HG03432 (cell line): Measurements from ENCODE around the gene HIVEP3.

Experiments used
- ATAC-seq: cut with Tn5 transposase; IDR thresholded peaks from one replicate; pipeline ENCODE4 v1.9.1; 2021; ENCODE audit warnings: mild to moderate bottlenecking, moderate library complexity; ENCODE audit not compliant: unreplicated experiment

The HIVEP3 gene

DNA sequence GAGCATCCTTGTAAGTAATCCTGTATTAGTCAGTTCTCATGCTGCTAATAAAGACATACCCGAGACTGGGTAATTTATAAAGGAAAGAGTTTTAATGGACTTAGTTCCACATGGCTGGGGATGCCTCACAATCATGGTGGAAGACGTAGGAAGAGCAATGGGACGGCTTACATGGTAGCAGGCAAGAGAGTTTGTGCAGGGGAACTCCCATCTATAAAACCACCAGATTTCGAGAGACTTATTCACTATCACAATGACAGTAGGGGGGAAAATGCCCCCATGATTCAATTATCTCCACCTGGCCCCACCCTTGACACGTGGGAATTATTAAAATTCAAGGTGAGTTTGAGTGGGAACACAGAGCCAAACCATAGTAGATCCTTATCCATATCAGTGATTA is 124.7 kb downstream of the HIVEP3 start:
- no peak for ATAC-seq

DNA sequence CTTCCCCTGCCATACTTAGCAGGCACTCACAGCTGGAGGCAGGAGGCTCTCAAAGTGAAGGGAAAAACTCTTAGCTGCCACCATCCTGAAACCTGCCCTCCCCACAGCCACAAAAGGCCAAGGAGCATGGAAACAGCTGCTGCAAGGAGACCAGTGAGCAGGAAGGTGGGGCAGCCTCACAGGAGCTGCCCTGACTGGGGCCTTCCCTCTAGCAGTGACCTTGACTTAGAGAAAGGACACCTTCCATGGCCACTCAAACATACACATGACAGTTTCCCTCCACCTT is 126.3 kb downstream of the HIVEP3 start:
- no peak for ATAC-seq

- ATAC-seq = no peak
These were observed 126.8 kb downstream of the HIVEP3 start for GRCh38 chr1:41791667-41792484.

DNA sequence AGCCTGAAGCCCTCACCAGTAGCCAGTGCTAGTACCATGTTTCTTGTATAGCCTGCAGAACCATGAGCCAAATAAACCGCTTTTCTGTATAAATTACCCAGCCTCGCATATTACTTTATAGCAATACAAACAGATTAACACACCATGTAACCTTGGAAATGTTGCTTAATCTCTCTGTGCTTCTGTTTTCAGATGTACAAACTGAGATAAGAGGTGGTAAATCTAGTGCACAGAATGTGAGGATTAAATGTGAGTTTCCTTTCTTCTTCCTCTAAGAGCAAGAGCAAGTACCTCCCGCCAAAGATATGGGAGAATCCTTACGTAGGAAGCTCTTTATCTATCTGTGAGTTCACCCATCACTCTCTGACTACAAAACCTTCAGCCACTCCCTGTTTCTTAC is 128.4 kb downstream of the HIVEP3 start:
- ATAC-seq = no peak

- no peak for ATAC-seq
These were observed 128.9 kb downstream of the HIVEP3 start for GRCh38 chr1:41789661-41790330.

GRCh38 chr1:41788427-41788826 is 130.3 kb downstream of the HIVEP3 start:
- ATAC-seq = no peak

GRCh38 chr1:41784531-41785274 is 134.0 kb downstream of the HIVEP3 start:
- no peak for ATAC-seq

- ATAC-seq = no peak
These were observed 135.5 kb downstream of the HIVEP3 start for GRCh38 chr1:41783189-41783639.

- no peak for ATAC-seq
These were observed 137.8 kb downstream of the HIVEP3 start for GRCh38 chr1:41780916-41781315.

DNA sequence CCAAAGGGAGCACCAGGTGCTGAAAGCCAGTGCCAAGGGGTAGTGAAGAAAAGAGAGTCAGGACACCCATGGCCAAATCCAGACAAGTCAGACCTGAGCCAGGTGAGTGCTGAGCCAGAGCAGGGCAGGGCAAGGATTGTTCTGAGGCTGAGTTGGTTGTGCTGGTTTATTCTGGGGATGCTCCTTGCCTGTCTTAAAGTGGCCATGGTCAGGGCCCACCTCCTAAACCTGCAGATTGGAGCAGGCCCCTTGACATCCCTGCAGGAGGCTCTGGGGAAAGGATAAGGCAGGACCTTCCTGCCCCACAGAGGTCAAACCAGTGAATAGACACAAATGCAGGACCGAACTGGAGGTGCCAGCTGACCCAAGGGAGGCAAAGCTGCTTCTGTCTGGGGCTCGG is 138.4 kb downstream of the HIVEP3 start:
- no peak for ATAC-seq

GRCh38 chr1:41779360-41779759 is 139.4 kb downstream of the HIVEP3 start:
- ATAC-seq = no peak

GRCh38 chr1:41777695-41778094 is 141.0 kb downstream of the HIVEP3 start:
- ATAC-seq = no peak

GRCh38 chr1:41776891-41777441 is 141.8 kb downstream of the HIVEP3 start:
- no peak for ATAC-seq

DNA sequence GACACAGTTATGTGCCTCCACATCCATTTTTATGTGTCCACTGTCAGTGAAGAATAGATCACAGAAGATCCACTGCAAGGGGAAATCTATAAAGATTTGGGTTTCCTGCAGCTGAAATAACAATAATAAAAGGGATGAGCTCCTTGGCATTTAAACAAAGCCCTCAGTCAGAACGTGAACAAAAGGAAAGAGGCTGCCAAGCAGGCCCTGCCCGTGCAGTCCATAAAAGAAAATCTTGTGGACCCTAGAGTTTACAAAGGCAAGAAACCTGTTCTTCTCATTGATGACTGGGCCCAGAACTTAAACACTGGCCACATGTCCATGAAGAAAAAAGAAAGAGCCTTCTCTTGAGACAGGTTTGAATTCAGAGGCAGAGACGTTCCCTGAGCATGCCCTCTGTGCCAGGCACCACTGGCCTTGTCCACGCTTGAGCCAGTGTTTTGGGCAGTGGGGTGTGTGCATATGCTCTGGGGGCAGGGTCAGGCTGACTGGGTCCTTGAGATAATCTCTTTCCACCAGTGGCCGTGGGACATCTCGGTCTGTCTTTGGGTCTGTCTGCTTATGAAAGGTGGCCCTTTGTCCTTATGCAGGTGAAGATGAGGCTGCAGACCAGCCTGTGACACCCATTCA is 142.7 kb downstream of the HIVEP3 start:
- ATAC-seq = no peak

DNA sequence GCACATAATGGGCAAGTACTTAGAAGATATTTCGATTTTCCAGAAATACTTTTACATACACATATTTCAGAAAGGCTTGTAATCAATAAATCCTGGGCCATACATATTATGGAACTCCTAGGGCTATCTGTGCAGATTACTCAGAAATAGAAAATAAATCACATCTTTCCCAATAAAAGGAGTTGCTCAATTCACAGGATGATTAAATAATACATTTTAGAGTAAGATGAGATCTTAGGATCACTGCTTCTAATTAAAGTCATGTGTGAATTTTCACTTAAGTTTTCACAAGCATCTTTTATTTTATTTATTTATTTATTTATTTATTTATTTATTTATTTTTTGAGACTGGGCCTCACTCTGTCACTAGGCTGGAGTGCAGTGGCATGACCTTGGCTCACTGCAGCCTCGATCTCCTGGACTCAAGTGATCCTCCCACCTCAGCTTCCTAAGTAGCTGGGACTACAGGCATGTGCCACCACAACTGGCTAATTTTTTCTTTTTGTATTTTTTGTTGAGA is 144.2 kb downstream of the HIVEP3 start:
- no peak for ATAC-seq

GRCh38 chr1:41773842-41774241 is 144.9 kb downstream of the HIVEP3 start:
- no peak for ATAC-seq

DNA sequence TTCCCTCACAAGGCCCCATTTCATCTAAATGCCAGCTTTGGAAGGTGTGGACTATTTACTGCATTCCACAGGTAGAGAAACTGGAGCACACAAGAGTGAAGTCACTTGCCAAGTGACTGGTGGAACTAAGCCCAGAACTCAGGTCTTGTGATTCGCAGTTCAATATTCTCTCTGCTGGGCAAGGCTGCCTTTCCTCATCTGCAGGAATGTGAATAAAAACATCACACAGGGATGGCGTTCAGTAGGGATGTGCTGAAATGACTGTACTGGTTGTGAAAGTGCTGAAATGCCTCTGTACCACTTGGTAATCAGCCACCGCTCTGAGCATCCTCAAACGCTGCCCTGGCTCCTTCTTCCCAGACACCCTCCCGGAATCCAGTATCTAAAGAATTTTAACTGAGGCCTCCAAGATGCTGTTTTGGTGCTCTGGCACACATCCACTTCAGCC is 145.6 kb downstream of the HIVEP3 start:
- ATAC-seq = no peak

DNA sequence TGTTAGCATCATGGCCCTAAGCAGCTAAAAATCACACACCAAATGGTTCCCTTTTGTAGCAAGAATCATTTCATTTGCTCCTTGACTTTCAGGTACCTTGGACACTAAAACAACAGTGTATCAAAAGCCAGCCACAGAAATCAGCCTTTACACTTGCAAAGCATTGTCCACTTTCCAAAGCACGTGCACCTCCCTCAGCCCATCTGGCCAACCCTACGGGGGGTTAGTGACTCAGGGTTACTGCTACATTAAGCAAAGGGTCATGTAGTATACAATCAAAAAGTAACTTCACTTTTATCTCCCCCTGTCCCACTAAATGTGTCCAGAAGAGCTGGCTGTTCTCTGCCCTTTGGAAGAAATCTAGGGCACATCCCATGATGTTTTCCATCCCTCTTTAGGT is 149.7 kb downstream of the HIVEP3 start:
- ATAC-seq = no peak

DNA sequence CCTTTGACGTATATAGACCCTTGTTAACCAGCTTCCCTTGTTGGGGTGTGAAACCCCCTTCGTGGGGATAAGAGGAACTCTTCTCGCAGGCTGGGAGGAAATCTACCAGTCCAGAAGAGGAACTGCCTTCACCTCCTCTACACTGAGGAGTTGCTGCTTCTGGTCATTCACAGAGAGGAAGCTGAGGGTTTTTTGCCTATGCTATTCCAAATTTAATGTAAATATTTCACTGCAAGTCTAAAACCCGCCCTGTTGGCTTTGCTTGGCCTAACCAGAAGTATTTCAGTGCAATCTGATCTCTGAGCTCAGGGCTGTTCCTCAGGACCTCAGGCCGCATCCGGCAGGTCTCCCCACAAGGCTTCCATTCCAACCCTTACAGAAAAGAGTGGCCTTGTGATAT is 150.1 kb downstream of the HIVEP3 start:
- no peak for ATAC-seq

DNA sequence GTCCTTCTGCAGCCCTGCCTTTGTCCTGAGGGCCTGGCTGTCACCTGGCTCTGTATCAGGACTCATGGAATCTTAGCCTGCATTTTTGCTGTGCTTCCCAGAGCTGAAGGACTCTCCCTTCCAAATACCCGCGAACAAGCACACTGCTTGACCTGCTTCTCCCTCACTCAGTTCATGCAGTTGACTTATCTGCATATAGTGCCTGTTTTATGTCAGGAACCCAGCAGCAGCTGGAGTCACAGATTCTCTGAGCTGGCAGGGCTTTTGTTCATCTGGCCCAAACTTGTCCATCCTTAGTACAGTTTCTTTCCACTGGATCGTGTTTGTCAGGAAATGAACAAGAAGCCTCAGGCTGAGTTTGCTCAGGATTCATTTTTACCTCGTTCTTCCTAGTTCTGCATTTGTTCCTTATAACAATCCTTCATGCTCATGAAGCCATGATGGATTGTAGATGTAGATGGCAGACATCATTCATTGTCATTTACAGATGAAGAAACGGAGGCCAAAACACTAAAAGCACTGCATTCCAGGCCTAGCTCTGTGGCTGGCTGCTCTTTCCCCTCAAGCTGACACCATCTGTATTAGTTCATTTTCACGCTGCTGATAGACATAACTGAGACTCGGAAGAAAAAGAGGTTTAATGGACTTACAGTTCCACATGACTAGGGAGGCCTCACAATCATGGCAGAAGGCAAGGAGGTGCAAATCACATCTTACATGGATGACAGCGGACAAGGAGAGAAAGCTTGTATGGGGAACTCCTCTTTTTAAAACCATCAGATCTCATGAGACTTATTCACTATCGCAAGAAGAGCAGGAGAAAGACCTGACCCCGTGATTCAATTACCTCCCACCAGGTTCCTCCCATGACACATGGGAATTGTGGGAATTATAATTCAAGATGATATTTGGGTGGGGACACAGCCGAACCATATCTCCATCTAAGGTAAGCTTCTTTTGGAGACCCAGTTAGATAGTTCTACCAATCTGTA is 150.9 kb downstream of the HIVEP3 start:
- ATAC-seq = no peak
